ENCODE data around the gene SIPA1L3. TPM values are rescaled to one million over a fixed set of nuclear protein-coding genes. Genes with fewer than 3 reads are reported as not detected.

Gene SIPA1L3
- total and polyA plus RNA-seq, 2 of the 13 experiments (the other 11 are each of a cell fraction or from before 2014, with no cell fraction given), result 5.5 to 7.7 TPM

DNA sequence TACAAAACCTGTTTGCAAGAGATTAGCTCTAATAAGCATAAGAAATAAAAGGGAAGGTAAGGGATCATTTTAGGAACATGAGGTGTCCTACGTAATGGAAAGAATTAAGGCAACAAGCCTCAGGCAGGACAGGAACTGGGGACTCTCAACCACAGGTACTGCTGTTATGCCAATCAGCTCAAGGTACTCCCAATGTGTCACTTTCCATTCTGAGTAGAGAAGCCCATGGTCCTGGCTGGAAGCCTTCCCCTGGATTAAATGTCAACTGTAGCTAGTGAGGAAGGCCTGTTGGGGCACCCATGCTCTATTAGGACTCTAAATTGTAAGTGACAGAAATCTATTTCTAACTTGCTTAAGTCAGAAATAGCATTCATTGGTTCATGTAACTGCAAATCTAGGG lies 182.4 kb downstream of the SIPA1L3 start:
- Histone ChIP-seq H3K79me2 (ENCODE audit: insufficient read depth, low read length) (no peaks in the 10 kb centered on the region), H4K20me1 (ENCODE audit: insufficient read depth, low read length) (no peaks in the 10 kb centered on the region), H2AFZ (ENCODE audit: low read length) (no peak overlapping the region), H3K4me1 (ENCODE audit: insufficient read depth, low read length) (no peaks in the 10 kb centered on the region), H3K36me3 (replicated peaks in 1 of 2; ENCODE audit: control insufficient read depth in 1 of 2, insufficient read depth in 2 of 2, low read length in 2 of 2) (peaks cover 1 to 26% of the 10 kb centered on the region in 2 experiments; a peak in 3 of 5 replicates), H3K9ac (ENCODE audit: insufficient read depth, low read depth, low read length) (no peak overlapping the region), H3K27me3 (ENCODE audit: control insufficient read depth in 1 of 2, insufficient read depth in 2 of 2, low read length in 2 of 2) (no peaks in the 10 kb centered on the region), H3K4me2 (ENCODE audit: low read depth, low read length) (no peak overlapping the region), H3K4me3 (replicated peaks in 1 of 3; ENCODE audit: insufficient read depth in 1 of 3, low read depth in 2 of 3, low read length in 3 of 3) (no peak overlapping the region), H3K27ac (ENCODE audit: extremely low read length, insufficient read depth, low read length) (no peak overlapping the region), H3K9me3 (ENCODE audit: low read length) (no peaks in the 10 kb centered on the region)
- CTCF ChIA-PET (ENCODE audit: low intra/inter-chr PET ratio, low total read pairs), result no interaction called here
- DNase-seq (ENCODE audit: low spot score), result no peak
- ATAC-seq, result no peak
- BruUV-seq (replicated peaks), result no TSS peak
- no peak for FAIRE-seq
- TF ChIP-seq KMT2B (CRISPR knock-in tag; IDR thresholded peaks at IDR 0.05) (no peak), SNRNP70 (IDR thresholded peaks at IDR 0.05; ENCODE audit: low read depth, low read length) (no peak)
- TF ChIP-seq, protein P1, sequence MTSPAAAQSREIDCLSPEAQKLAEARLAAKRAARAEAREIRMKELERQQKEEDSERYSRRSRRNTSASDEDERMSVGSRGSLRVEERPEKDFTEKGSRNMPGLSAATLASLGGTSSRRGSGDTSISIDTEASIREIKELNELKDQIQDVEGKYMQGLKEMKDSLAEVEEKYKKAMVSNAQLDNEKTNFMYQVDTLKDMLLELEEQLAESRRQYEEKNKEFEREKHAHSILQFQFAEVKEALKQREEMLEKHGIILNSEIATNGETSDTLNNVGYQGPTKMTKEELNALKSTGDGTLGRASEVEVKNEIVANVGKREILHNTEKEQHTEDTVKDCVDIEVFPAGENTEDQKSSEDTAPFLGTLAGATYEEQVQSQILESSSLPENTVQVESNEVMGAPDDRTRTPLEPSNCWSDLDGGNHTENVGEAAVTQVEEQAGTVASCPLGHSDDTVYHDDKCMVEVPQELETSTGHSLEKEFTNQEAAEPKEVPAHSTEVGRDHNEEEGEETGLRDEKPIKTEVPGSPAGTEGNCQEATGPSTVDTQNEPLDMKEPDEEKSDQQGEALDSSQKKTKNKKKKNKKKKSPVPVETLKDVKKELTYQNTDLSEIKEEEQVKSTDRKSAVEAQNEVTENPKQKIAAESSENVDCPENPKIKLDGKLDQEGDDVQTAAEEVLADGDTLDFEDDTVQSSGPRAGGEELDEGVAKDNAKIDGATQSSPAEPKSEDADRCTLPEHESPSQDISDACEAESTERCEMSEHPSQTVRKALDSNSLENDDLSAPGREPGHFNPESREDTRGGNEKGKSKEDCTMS (CRISPR knock-in tag; conservative IDR thresholded peaks at IDR 0.05), result no peak
- POLR2A ChIA-PET, result no interaction called here
- in situ Hi-C loops (cut with HindIII; ENCODE audit: extremely low pct_ligation_motif_present, low pct_unique_long_range_greater_than_20kb), result no loop called here
- 100% methylated on average over 1 of the region's 1 CpG for WGBS (ENCODE audit: low lambda C conversion rate)
- intact Hi-C loops (cut with micrococcal nuclease; ENCODE audit: unreplicated experiment), result no loop called here

DNA sequence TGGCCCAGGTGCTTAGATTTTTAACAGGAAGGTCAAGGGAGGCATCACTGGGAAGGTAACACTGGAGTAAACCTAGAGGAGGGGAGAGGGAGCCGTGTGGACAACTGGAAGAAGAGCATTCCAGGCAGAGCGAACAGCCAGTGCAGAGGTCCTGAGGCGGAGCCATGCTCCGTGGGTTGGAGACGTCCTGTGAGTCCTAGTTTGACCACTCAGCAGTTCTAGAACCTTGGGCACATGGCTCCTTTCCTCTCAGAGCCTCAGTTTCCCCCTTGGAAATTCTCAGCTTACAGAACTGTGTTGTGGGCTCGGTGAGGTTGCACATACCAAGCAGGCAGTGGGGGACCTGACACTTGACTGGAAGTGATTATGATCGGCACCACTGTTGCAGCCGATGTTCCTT lies 186.1 kb downstream of the SIPA1L3 start:
- DNase-seq (ENCODE audit: low spot score) (no peak), ATAC-seq (no peak), FAIRE-seq (no peak)
- Histone ChIP-seq H3K79me2 (ENCODE audit: insufficient read depth, low read length) (no peaks in the 10 kb centered on the region), H3K4me1 (ENCODE audit: insufficient read depth, low read length) (no peaks in the 10 kb centered on the region), H3K9ac (ENCODE audit: insufficient read depth, low read depth, low read length) (no peak overlapping the region), H3K4me2 (ENCODE audit: low read depth, low read length) (no peak overlapping the region), H3K36me3 (replicated peaks in 1 of 2; ENCODE audit: control insufficient read depth in 1 of 2, insufficient read depth in 2 of 2, low read length in 2 of 2) (peaks cover 0 to 26% of the 10 kb centered on the region in 2 experiments; a peak in 3 of 5 replicates), H3K9me3 (ENCODE audit: low read length) (no peaks in the 10 kb centered on the region), H3K4me3 (replicated peaks in 1 of 3; ENCODE audit: insufficient read depth in 1 of 3, low read depth in 2 of 3, low read length in 3 of 3) (no peak overlapping the region), H4K20me1 (ENCODE audit: insufficient read depth, low read length) (no peaks in the 10 kb centered on the region), H3K27me3 (ENCODE audit: control insufficient read depth in 1 of 2, insufficient read depth in 2 of 2, low read length in 2 of 2) (no peaks in the 10 kb centered on the region), H2AFZ (ENCODE audit: low read length) (no peak overlapping the region), H3K27ac (ENCODE audit: extremely low read length, insufficient read depth, low read length) (no peak overlapping the region)
- no peak for TF ChIP-seq ZKSCAN5 (CRISPR knock-in tag; IDR thresholded peaks at IDR 0.05)
- no peak for TF ChIP-seq NR2F2 (IDR thresholded peaks at IDR 0.05; ENCODE audit: borderline replicate concordance, low read depth)
- TF ChIP-seq, protein P2, sequence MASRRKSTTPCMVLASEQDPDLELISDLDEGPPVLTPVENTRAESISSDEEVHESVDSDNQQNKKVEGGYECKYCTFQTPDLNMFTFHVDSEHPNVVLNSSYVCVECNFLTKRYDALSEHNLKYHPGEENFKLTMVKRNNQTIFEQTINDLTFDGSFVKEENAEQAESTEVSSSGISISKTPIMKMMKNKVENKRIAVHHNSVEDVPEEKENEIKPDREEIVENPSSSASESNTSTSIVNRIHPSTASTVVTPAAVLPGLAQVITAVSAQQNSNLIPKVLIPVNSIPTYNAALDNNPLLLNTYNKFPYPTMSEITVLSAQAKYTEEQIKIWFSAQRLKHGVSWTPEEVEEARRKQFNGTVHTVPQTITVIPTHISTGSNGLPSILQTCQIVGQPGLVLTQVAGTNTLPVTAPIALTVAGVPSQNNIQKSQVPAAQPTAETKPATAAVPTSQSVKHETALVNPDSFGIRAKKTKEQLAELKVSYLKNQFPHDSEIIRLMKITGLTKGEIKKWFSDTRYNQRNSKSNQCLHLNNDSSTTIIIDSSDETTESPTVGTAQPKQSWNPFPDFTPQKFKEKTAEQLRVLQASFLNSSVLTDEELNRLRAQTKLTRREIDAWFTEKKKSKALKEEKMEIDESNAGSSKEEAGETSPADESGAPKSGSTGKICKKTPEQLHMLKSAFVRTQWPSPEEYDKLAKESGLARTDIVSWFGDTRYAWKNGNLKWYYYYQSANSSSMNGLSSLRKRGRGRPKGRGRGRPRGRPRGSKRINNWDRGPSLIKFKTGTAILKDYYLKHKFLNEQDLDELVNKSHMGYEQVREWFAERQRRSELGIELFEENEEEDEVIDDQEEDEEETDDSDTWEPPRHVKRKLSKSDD (CRISPR knock-in tag; IDR thresholded peaks at IDR 0.05; ENCODE audit: low read depth), result no peak
- no peak for TF ChIP-seq ZNF510 (CRISPR knock-in tag; IDR thresholded peaks at IDR 0.05; ENCODE audit: low read depth)
- TF ChIP-seq MED1 (CRISPR knock-in tag; IDR thresholded peaks at IDR 0.05), result no peak
- POLR2A ChIA-PET, result no interaction called here
- CTCF ChIA-PET (ENCODE audit: low intra/inter-chr PET ratio, low total read pairs), result no interaction called here
- 85% methylated on average over 5 of the region's 8 CpGs for WGBS (ENCODE audit: low lambda C conversion rate)
- in situ Hi-C loops (cut with HindIII; ENCODE audit: extremely low pct_ligation_motif_present, low pct_unique_long_range_greater_than_20kb), result no loop called here
- intact Hi-C loops (cut with micrococcal nuclease; ENCODE audit: unreplicated experiment), result no loop called here
- BruUV-seq (replicated peaks), result no TSS peak
